GM21515 (cell line): ENCODE data around the gene PXDN.

Source experiments
- ATAC-seq: cut with Tn5 transposase; IDR thresholded peaks from one replicate; pipeline ENCODE4 v1.9.1; 2021; ENCODE audit not compliant: unreplicated experiment

The PXDN gene

DNA sequence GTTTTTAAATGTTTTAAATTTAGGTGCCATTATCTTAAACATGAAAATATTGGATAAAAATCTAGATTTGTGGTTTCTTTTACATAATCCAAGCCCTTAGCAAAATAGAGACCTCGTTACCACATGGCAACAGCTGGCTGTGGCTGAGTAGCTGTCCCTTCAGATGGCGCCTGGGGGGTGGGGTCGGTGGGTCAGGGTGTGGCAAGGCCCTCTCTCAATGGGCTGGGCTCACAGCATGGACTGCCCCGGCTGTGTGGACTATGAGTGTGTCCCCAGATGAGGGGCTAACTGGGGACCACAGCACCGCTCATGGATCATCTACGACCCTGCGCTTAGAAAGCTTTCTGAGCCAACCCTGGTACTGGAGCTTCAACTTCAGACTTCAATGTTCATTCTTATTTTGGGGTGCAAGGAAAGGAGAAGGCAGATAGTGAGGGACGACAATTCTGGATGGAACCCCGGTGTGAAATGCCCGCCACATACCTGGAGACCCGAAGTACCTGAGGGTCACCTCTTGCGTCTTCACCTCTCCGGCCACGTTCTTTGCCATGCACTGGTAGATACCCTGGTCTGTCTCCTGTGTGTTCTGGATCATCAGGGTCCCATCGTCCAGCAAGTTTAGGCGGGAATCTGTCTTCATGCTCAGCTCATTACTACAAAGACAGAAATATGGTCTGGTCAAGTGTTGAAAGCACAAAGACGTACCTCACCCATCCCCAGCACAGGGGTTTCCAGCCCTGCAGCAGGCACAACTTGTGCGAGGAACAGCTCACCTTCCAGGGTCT, 71.0 kb downstream of the PXDN start:
- ATAC-seq, result no peak

DNA sequence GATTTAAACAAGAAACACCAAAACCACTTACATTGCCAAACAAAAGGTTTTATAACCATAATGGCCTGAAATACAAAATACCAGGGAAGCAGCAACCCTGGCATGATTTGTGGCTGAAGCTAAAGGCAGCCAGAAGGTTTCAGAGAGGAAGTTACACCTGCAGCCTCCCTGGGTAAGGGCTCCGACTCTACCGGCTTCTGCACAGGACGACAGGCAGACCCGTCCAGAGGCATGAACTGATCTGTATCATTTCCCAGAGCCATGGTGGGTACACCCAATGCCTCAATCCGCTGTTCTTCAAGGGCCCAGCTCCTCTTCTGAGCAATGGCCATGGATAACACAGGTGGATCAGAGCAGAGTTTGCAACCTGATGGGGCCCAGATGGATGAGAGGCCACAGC, 71.6 kb downstream of the PXDN start:
- ATAC-seq, result no peak

DNA sequence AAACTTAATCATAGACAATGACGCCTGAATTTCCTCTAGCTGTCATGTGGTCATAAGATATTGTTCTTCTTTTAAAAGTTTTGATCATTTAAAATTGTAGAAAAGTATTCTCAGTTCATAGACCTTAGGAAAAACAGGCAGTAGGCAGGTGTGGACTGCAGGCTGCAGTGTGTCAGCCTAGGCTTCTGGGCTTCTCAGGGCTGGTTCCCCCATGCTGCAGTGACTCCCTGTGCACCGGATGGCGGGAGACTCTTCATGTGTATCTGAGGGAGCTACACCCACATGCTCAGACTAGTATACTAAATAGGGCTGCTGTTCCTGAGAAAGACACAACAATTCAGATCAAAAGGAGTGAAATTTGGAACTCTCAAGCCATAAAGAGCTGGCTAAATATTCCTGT, 72.4 kb downstream of the PXDN start:
- no peak for ATAC-seq

GRCh38 chr2:1670636-1671035, 73.7 kb downstream of the PXDN start:
- ATAC-seq, result no peak

DNA sequence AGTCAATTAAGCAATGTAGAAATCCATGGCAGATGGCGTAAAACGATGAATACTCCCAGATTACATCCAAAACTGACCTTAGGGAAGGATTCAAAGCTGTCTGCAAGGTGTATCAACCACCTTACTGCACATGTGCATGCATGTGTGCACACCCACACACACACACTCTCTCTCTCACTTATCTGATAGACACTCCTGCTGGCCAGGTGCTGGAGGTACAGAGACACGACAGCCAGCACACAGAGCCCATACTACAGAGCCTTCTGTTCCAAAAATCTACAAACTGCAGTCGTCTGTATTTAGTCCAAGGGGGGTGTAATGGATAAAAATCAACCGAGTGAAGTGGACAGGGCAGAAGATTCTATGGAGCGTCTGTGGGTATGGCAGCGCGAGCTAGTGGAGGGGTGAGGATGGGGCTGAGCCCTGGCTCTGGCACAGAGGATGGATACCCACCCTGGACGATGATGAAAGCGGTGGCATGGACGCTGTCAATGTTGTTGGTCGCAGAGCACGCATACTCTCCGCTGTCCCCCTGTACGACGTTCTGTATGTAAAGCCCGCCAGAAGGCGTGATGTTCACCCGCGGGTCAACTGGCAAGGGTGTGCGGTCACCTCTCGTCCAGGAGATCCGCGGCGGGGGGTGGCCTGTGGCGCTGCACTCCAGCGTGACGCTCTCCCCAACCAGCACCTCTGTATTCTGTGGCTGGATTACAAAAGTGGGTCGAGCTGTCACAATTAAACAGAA, 78.4 kb downstream of the PXDN start:
- no peak for ATAC-seq

- no peak for ATAC-seq
Measured at GRCh38 chr2:1664698-1665097, 79.6 kb downstream of the PXDN start.

DNA sequence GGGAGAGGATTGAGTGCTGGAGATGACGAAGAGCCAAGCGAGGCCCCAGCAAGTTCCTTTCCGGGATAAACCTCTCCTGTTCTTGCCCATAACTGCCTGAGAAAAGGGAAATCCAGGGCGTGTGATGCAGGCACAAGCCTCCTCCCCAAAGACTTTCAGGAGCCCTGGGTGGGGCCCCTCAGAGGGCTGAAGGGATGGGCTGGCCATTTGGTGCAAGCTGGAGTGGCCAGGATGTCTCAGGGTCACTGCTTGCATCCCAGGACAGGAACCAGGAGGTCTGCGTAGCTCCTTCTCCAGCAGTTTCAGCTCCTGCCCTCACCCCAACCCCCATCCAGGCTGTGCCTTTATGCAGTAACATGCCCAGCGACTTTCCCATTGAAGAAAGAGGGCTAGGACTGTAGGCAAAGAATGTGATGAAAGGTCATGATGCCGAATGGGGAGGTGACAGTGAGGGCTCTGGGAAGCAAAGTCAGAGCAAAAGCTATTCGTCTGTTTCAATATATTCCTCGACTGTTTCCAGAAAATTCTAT, 80.2 kb downstream of the PXDN start:
- no peak for ATAC-seq

GRCh38 chr2:1663621-1664020, 80.7 kb downstream of the PXDN start:
- no peak for ATAC-seq

DNA sequence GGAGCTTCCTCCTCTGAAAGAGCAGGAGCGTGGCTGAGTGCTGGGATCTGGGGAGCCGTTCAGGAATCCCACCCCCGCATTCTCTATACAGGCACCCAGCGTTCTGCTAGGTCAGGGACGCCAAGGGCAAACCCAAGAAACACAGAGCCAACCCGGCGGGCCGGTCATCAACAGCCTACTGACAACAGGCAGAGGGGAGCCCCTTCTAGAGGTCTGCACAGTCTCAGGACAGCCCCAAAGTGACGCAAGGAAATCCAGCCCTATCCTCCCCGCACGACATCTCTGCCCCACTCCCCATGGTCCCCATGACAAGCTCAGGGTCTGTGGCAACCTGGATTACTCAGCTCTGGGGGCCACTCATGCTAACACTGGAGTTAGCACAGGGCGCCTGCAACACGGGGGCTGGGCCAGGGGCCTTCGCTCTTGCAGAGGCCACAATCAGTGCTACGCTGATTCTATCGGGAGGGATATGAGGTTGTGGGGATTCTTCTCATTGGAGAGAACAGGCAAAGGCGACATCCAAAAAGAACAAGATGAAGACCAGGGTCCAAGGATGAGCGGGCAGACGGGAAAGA, 81.6 kb downstream of the PXDN start:
- ATAC-seq, result no peak

- ATAC-seq, result no peak
Measured at GRCh38 chr2:1661891-1662605, 82.3 kb downstream of the PXDN start.

DNA sequence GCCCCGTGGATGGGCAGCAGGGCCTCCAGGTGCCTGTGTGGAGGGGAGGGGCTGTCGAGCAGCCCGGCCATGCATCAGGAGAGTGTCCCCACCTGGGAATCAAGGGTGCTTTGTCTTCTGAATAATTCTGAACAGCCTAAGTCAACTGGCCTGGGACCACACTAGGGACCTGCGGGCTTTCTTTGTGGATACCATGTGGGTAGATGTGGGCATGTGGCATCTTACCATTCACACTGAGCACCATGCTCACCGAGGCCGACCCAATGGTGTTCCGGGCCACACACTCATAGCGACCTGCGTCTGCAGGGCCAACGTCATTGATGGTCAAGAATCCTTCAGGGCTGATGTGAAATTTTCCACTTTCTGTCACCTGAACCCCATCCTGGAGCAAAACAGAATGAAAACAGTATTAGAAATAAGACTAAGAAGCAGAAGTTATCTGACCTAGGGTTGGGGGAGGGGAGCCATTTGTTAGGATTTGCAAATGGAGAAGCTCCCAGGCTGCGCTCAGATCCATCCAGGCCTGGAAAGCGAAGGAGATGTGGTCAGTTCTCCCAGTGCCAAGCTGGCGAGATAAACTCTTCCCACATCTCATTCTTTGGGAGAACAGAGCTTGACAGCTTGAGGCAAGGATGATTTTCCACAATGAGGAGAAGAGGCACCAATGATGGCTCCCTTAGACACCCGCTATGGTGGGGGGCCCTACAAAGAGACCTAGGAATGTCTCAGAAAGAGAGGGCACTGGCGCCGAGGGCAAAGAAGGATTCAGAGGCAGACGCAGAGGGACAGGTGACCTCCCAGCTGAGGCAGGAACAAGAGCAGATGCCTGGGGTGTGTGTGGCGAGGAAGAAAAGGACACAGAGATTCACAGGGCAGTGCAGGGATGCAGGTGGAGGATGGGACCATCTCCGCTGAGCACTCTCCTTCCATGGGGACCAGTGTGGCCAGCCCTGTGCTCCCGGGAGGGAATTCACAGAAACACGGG, 83.4 kb downstream of the PXDN start:
- ATAC-seq, result no peak

- ATAC-seq, result no peak
Measured at GRCh38 chr2:1659951-1660565, 84.3 kb downstream of the PXDN start.

GRCh38 chr2:1658394-1659151, 85.7 kb downstream of the PXDN start:
- no peak for ATAC-seq

- ATAC-seq, result no peak
Measured at GRCh38 chr2:1656961-1657841, 87.1 kb downstream of the PXDN start.

DNA sequence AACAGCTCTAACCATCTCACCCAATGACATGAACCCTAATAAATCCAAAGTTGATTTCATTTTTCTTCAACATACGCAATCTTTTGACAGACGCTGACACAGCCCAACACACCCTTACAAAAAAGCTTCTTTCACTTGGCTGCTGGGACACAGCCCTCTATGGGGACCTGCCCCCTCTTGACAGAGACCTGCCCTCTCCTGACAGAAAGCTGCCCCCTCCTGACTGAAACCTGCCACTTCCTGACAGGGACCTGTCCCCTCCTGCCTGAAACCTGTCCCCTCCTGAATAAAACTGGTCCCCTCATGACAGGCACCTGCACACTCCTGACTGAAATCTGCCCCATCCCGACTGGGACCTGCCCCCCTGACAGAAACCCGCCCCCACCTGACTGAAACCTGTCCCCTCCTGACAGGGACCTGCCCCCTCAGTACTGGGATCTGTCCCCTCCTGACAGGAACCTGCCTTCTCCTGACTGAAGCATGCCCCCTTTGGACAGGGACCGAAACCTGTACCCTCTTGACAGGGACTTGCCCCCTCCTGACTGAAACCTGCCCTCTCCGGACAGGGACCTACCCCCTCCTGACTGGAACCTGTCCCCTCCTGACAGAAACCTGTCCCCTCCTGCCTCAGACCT, 87.9 kb downstream of the PXDN start:
- no peak for ATAC-seq

GRCh38 chr2:1655461-1655860, 88.9 kb downstream of the PXDN start:
- ATAC-seq, result no peak

GRCh38 chr2:1654696-1655374, 89.5 kb downstream of the PXDN start:
- ATAC-seq, result no peak
